ENCODE measurements around the gene NCAPG2. TPM values are rescaled to one million over a fixed set of nuclear protein-coding genes. Genes with fewer than 3 reads are reported as not detected.

NCAPG2 gene
- total and polyA plus RNA-seq, 2 experiments from 2014 or later, result 38.7 to 91.2 TPM

- TF ChIP-seq REST (IDR thresholded peaks at IDR 0.05; ENCODE audit: unreplicated experiment) (no peak), ZNF331 (CRISPR knock-in tag; IDR thresholded peaks at IDR 0.05; ENCODE audit: low read depth) (no peak), CREB1 (CRISPR knock-in tag; IDR thresholded peaks at IDR 0.05; ENCODE audit: low read depth) (no peak), EZH2phosphoT487 (IDR thresholded peaks at IDR 0.05; ENCODE audit: unreplicated experiment) (no peak), CTCF (conservative IDR thresholded peaks at IDR 0.05; ENCODE audit: low read depth in 2 of 2) (no peak), STAT1 (IDR thresholded peaks at IDR 0.05; ENCODE audit: unreplicated experiment) (no peak), EZH2 (IDR thresholded peaks at IDR 0.05; ENCODE audit: low read depth, unreplicated experiment) (no peak)
Observed at GRCh38 chr7:158682456-158682855, 22.1 kb downstream of the NCAPG2 start (continued).

- H3K36me3 Mint-ChIP-seq (ENCODE audit: low read depth), result peaks cover 64% of the 10 kb centered on the region
- no peaks in the 10 kb centered on the region for H3F3A ChIP-seq (replicated peaks; ENCODE audit: low read depth)
Observed at GRCh38 chr7:158680754-158681153, 23.9 kb downstream of the NCAPG2 start.

GRCh38 chr7:158676906-158677305 is 27.7 kb downstream of the NCAPG2 start:
- ATAC-seq, result no peak
- no peak overlapping the region for H3K27ac ChIP-seq (ENCODE audit: low read depth)
- H3K9me2 ChIP-seq (ENCODE audit: insufficient read depth), result no peaks in the 10 kb centered on the region
- no peaks in the 10 kb centered on the region for H3F3A ChIP-seq (replicated peaks; ENCODE audit: low read depth)
- H3K27me3 ChIP-seq (ENCODE audit: insufficient read depth), result no peaks in the 10 kb centered on the region
- no peak overlapping the region for H3K27ac Mint-ChIP-seq
- H3K4me3 ChIP-seq, result no peak overlapping the region
- H3K79me2 ChIP-seq (replicated peaks; ENCODE audit: insufficient read depth), result peaks cover 8% of the 10 kb centered on the region; the same call in 1 of the 2 replicates
- no peaks in the 10 kb centered on the region for H3K4me1 ChIP-seq (ENCODE audit: insufficient read depth)
- no peaks in the 10 kb centered on the region for H3K4me1 Mint-ChIP-seq
- peaks cover 78% of the 10 kb centered on the region for H3K36me3 Mint-ChIP-seq (ENCODE audit: low read depth)
- H2AFZ ChIP-seq, result no peak overlapping the region
- TF ChIP-seq NANOG (IDR thresholded peaks at IDR 0.05; ENCODE audit: borderline replicate concordance), result no peak
- no peak for TF ChIP-seq REST (IDR thresholded peaks at IDR 0.05; ENCODE audit: unreplicated experiment)
- no peak for TF ChIP-seq ZNF114 (CRISPR knock-in tag; IDR thresholded peaks at IDR 0.05)
- H3K27me3 Mint-ChIP-seq (ENCODE audit: insufficient read depth, low read depth, poor library complexity), result peaks cover 2% of the 10 kb centered on the region
- H3K4me3 Mint-ChIP-seq, result no peak overlapping the region
- no peaks in the 10 kb centered on the region for H3K9me3 Mint-ChIP-seq
- no peak for DNase-seq (ENCODE audit: low spot score)
- no peak overlapping the region for H3K4me2 ChIP-seq
- peaks cover 50% of the 10 kb centered on the region for H3K36me3 ChIP-seq (ENCODE audit: insufficient read depth)
- peaks cover 23% of the 10 kb centered on the region for H4K20me1 ChIP-seq (replicated peaks; ENCODE audit: insufficient read depth)

More at GRCh38 chr7:158680754-158681153, 23.9 kb downstream of the NCAPG2 start:
- no peak overlapping the region for H3K27ac ChIP-seq (ENCODE audit: low read depth)
- H3K79me2 ChIP-seq (replicated peaks; ENCODE audit: insufficient read depth), result peaks cover 8% of the 10 kb centered on the region; the same call in 1 of the 2 replicates
- no peaks in the 10 kb centered on the region for H3K9me2 ChIP-seq (ENCODE audit: insufficient read depth)
- TF ChIP-seq EZH2 (IDR thresholded peaks at IDR 0.05; ENCODE audit: low read depth, unreplicated experiment) (no peak), ZNF331 (CRISPR knock-in tag; IDR thresholded peaks at IDR 0.05; ENCODE audit: low read depth) (no peak), POLR2AphosphoS5 (IDR thresholded peaks at IDR 0.05; ENCODE audit: low read depth) (no peak), STAT1 (IDR thresholded peaks at IDR 0.05; ENCODE audit: unreplicated experiment) (no peak)
- no peak overlapping the region for H3K4me2 ChIP-seq
- H3K36me3 ChIP-seq (ENCODE audit: insufficient read depth), result peaks cover 65% of the 10 kb centered on the region
- Mint-ChIP-seq H3K27me3 (ENCODE audit: insufficient read depth, low read depth, poor library complexity) (no peaks in the 10 kb centered on the region), H3K9me3 (no peaks in the 10 kb centered on the region), H3K4me3 (no peak overlapping the region), H3K27ac (no peak overlapping the region), H3K4me1 (no peaks in the 10 kb centered on the region)
- no peak overlapping the region for H2AFZ ChIP-seq
- ATAC-seq (no peak), DNase-seq (ENCODE audit: low spot score) (no peak)
- no peak overlapping the region for H3K4me3 ChIP-seq
- H3K4me1 ChIP-seq (ENCODE audit: insufficient read depth), result no peaks in the 10 kb centered on the region
- peaks cover 20% of the 10 kb centered on the region for H4K20me1 ChIP-seq (replicated peaks; ENCODE audit: insufficient read depth)
- no peaks in the 10 kb centered on the region for H3K27me3 ChIP-seq (ENCODE audit: insufficient read depth)

Measured in GM23338 (cell line).